AG10803 (cell line): ENCODE results near the gene CAMK2N2.

Source experiments
- DNase-seq: peaks from one replicate; pipeline ENCODE4 v3.0.0; 2010; ENCODE audit warnings: low read depth
- H3K4me3 ChIP-seq: 2 replicates; pipeline ENCODE4 v1.5.1; 2011; ENCODE audit warnings: mild to moderate bottlenecking, low read length, control low read depth
- TF ChIP-seq, protein P1 (sequence below): conservative IDR thresholded peaks from 2 replicates; pipeline ENCODE4 v1.5.1; 2011; ENCODE audit warnings: mild to moderate bottlenecking, low read length, control low read depth, inconsistent platforms

Gene CAMK2N2

DNA sequence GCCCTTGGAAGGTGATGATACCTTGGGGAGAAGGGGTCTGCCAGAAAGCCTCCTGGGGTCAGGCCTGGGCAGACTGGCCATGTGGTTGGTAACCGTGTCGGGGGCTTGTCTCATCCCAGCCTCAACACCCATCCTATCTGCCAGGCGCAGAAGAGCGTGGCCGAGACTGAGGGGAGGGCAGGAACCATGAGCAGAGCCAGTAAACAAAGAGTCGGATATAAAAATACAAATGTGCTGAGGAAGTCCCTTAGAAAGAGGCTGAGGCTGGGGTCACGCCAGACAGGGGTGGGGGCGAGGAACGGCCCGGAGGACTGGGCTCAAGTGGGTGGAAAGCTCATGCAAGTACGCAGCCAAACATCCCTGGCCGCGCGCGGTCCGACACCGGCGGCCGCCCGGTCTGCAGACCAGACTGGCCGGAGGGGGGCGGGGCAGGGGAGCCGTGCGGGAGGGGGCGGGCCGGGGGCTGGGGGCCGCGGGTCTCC lies 1.9 kb downstream of the CAMK2N2 start:
- DNase-seq: no peak
- H3K4me3 ChIP-seq: no peak overlapping the region

GRCh38 chr3:184258926-184259325 lies 2.4 kb downstream of the CAMK2N2 start:
- TF ChIP-seq, protein P1, sequence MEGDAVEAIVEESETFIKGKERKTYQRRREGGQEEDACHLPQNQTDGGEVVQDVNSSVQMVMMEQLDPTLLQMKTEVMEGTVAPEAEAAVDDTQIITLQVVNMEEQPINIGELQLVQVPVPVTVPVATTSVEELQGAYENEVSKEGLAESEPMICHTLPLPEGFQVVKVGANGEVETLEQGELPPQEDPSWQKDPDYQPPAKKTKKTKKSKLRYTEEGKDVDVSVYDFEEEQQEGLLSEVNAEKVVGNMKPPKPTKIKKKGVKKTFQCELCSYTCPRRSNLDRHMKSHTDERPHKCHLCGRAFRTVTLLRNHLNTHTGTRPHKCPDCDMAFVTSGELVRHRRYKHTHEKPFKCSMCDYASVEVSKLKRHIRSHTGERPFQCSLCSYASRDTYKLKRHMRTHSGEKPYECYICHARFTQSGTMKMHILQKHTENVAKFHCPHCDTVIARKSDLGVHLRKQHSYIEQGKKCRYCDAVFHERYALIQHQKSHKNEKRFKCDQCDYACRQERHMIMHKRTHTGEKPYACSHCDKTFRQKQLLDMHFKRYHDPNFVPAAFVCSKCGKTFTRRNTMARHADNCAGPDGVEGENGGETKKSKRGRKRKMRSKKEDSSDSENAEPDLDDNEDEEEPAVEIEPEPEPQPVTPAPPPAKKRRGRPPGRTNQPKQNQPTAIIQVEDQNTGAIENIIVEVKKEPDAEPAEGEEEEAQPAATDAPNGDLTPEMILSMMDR: no peak
- DNase-seq: no peak
- no peak overlapping the region for H3K4me3 ChIP-seq

More for the DNA sequence above, 1.9 kb downstream of the CAMK2N2 start:
- TF ChIP-seq, protein P1: no peak

- no peak for DNase-seq
- no peak overlapping the region for H3K4me3 ChIP-seq
- TF ChIP-seq, protein P1: no peak
Observed at GRCh38 chr3:184257083-184257915, 4.1 kb downstream of the CAMK2N2 start.

GRCh38 chr3:184255291-184256039 lies 5.9 kb downstream of the CAMK2N2 start:
- TF ChIP-seq, protein P1: no peak
- DNase-seq: no peak
- no peak overlapping the region for H3K4me3 ChIP-seq

DNA sequence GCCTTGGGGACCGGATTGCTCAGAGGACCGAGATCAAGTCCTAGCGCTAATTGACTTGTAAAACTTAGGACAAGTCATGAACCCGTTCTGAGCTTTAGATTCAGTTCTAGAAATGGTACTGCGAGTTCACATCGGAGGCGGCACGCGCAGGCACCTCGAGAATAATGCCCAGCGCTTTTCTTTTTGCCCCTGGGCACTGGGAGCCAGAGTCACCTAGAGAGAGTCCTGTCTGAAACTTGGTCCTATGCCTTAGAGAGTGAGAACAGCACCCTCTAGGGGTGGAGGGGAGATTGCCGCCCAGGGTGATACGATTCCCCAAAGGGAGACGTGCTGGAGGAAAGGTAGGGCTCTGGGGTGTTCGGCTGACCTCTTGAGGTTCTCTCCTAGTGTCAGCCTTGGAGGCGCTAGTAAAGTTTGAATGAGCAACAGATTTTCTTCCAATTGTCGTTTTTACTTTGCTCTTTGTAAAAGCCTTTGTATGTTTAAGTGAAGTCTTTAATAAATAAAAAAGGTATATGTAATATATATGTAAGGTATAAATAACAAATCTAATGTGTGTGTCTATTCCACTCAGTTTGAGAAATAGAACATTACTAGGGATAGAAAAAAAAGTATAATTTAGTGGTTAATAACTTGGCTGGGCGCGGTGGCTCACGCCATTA lies 11.1 kb downstream of the CAMK2N2 start:
- peak; percentile 84 for DNase-seq
- peak overlapping the region; percentile 100 for H3K4me3 ChIP-seq
- TF ChIP-seq, protein P1: peak; percentile 98

DNA sequence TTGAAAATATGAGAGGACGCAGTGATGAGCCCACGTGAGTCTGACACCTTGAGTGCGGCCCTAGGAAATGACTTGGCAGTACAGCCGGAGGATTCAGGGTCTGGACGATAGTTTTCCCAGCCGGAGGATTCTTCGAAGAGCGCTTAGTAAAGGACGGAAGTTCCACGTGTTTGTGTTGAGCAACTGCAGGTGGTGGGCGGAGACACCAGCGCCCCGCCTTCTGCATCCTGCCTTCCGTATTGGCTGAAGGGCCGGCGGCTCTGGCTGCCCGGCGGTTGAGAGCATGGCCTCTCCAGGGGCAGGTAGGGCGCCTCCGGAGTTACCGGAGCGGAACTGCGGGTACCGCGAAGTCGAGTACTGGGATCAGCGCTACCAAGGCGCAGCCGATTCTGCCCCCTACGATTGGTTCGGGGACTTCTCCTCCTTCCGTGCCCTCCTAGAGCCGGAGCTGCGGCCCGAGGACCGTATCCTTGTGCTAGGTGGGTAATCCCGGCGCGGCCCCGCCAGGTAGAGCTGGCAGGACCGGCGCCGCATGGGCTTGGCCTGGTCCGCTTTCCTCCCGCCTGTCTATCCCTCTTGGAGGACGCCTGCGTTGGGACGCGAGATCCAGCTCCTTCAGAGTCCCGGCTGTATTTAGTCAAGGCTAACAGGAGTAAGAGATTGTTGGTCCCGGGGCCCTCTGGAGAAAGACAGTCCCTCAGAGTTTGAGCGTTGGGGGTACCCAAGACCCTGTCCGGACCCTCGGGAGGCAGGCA lies 11.8 kb downstream of the CAMK2N2 start, which contains the start of gene EEF1AKMT4:
Gene EEF1AKMT4, plus strand, starts transcription at position 261 of the 755 bp plus-strand sequence. Its CDS starts 23 bp downstream, at position 284.
- TF ChIP-seq, protein P1: peak; percentile 45
- DNase-seq: peak; percentile 98
- H3K4me3 ChIP-seq: peak within 1 kb of the TSS; percentile 100
